NCI-H2171 treated with DMSO at 0.1 percent for 48 hours (cell line): ENCODE measurements around the gene KLHL22.

Experiments used
- DNase-seq: peaks from one replicate; lab custom pipeline; 2025; lab: John Stamatoyannopoulos, UW

Gene KLHL22

DNA sequence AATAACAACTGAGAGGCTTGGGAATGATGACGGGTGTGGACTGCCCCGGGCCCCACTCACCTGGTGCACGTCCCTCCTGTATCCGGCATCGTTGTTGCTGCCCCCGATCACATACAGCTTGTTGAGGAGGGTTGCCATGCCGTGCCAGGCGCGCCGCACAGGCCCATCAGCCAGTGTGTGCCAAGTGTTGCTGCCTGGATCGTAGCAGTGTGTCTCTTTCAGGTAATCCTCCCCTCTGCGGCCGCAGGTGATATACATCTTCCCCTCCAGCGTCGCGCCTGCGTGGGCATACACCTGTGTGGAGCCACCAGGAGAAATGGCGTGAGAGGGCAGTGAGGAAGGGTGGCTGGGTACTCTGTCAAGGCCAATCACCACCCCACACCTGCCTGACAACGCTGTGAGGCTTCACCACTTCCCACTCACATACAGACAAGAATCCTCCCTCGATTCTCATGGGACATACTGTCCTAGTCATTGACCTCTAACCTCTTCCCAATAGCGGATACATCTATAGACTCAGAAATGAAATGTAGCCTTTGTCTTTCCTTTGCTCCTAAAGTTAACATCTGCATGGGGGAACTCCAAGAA is 49.1 kb downstream of the KLHL22 start:
- DNase-seq: no peak

GRCh38 chr22:20444325-20444724 is 51.3 kb downstream of the KLHL22 start:
- DNase-seq: no peak

GRCh38 chr22:20442485-20443284 is 52.9 kb downstream of the KLHL22 start:
- no peak for DNase-seq

- DNase-seq: no peak
These were observed 53.7 kb downstream of the KLHL22 start for GRCh38 chr22:20441631-20442484.

GRCh38 chr22:20440637-20441591 is 54.7 kb downstream of the KLHL22 start:
- DNase-seq: no peak

DNA sequence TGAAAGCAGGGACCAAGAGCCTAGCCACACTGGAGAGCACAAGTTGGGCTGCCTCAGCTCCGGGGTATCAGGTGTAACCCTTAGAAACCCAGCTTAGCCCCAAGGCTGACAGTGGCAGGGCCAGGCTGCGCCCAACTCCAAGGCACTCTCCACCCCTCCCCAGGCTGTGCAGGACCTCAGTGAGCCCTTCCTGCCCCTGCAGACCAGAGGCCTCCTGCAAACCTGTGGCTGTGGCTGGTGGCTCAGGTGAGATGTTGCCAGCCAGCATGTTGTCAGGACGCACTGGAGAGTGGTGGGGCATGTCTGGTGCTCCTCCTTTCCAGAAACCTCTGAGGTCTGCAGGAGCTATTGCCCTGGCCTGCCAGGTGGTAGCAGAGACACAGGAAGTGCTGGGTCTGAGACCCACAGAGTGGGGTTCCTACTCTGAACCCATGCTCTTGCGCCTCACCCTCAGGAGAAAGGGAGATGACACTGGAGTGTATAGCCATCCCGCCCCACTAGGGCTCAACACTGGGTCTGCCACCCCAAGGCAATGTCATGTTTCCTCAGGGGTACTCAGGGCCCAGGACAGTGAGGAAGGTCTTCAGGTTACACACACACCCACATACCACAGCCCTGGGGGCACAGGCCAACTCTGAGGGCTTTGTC is 55.5 kb downstream of the KLHL22 start:
- DNase-seq: no peak

- no peak for DNase-seq
These were observed 56.1 kb downstream of the KLHL22 start for GRCh38 chr22:20439556-20439927.

- no peak for DNase-seq
These were observed 56.7 kb downstream of the KLHL22 start for GRCh38 chr22:20438678-20439492.

DNA sequence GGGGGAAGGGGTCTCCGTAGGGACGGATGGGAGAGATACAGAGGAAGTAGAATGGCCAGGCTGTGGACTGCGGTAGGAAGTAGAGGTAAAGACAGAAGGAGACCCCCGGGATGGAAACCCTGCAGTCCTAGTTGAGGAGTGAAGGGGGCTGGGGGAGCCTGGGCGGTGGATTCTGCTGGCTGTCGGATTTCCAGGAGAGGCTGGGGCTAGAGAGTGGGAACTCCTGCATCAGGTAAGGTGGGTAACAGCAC is 57.2 kb downstream of the KLHL22 start:
- DNase-seq: no peak

- no peak for DNase-seq
These were observed 57.8 kb downstream of the KLHL22 start, which contains the start of gene SCARF2 for GRCh38 chr22:20437613-20438426. Gene SCARF2, minus strand, starts transcription at chr22:20437825. Its CDS starts 71 bp downstream, at chr22:20437754.

- DNase-seq: no peak
These were observed 58.6 kb downstream of the KLHL22 start for GRCh38 chr22:20436768-20437612.

- peak; percentile 7 for DNase-seq
These were observed 59.3 kb downstream of the KLHL22 start for GRCh38 chr22:20436307-20436767.

GRCh38 chr22:20435436-20436306 is 59.9 kb downstream of the KLHL22 start:
- DNase-seq: no peak

GRCh38 chr22:20434773-20435172 is 60.8 kb downstream of the KLHL22 start:
- no peak for DNase-seq

GRCh38 chr22:20434264-20434751 is 61.3 kb downstream of the KLHL22 start:
- no peak for DNase-seq

GRCh38 chr22:20433686-20434241 is 61.8 kb downstream of the KLHL22 start:
- DNase-seq: no peak

- no peak for DNase-seq
These were observed 62.4 kb downstream of the KLHL22 start for GRCh38 chr22:20433191-20433590.
